Rectal smooth muscle tissue (tissue), 1 donor: ENCODE results near the gene ITPR2.
"Not testable (repeated sequence)": the region's sequence is repeated elsewhere in the genome, so short reads cannot be mapped to it uniquely, and the experiment has no call there.

Experiments
- H3K27ac ChIP-seq: one replicate; pipeline ENCODE4 v1.7.0; 2013; ENCODE audit warnings: low read depth, low read length, inconsistent platforms
- H3K27me3 ChIP-seq: one replicate; pipeline ENCODE4 v1.7.0; 2013; ENCODE audit warnings: low read length; ENCODE audit not compliant: control insufficient read depth, insufficient read depth
- H3K36me3 ChIP-seq: one replicate; pipeline ENCODE4 v1.7.0; 2013; ENCODE audit warnings: low read length; ENCODE audit not compliant: control insufficient read depth, insufficient read depth
- H3K4me1 ChIP-seq: one replicate; pipeline ENCODE4 v1.7.0; 2013; ENCODE audit warnings: low read length; ENCODE audit not compliant: control insufficient read depth, insufficient read depth
- H3K4me3 ChIP-seq: one replicate; pipeline ENCODE4 v1.7.0; 2013; ENCODE audit warnings: low read length
- H3K9ac ChIP-seq: one replicate; pipeline ENCODE4 v1.7.0; 2013; ENCODE audit warnings: low read length

ITPR2 gene

GRCh38 chr12:26845057-26845666 is 12.2 kb upstream of the ITPR2 start:
- no peak overlapping the region for H3K27ac ChIP-seq
- H3K4me1 ChIP-seq = no peaks in the 10 kb centered on the region

GRCh38 chr12:26843311-26843710 is 10.3 kb upstream of the ITPR2 start:
- H3K27me3 ChIP-seq = no peaks in the 10 kb centered on the region
- no peak overlapping the region for H3K4me3 ChIP-seq
- no peaks in the 10 kb centered on the region for H3K36me3 ChIP-seq
- H3K9ac ChIP-seq = no peak overlapping the region
- H3K27ac ChIP-seq = no peak overlapping the region
- H3K4me1 ChIP-seq = no peaks in the 10 kb centered on the region

More at GRCh38 chr12:26845057-26845666, 12.2 kb upstream of the ITPR2 start:
- Histone ChIP-seq H3K36me3 (no peaks in the 10 kb centered on the region), H3K4me3 (no peak overlapping the region), H3K9ac (no peak overlapping the region), H3K27me3 (no peaks in the 10 kb centered on the region)

- no peak overlapping the region for H3K27ac ChIP-seq
Observed at GRCh38 chr12:26841085-26841484, 8.1 kb upstream of the ITPR2 start.

GRCh38 chr12:26839512-26839911 is 6.5 kb upstream of the ITPR2 start:
- H3K9ac ChIP-seq = no peak overlapping the region
- H3K4me1 ChIP-seq = no peaks in the 10 kb centered on the region
- no peaks in the 10 kb centered on the region for H3K27me3 ChIP-seq
- no peak overlapping the region for H3K4me3 ChIP-seq
- no peak overlapping the region for H3K27ac ChIP-seq
- no peaks in the 10 kb centered on the region for H3K36me3 ChIP-seq

More at GRCh38 chr12:26841085-26841484, 8.1 kb upstream of the ITPR2 start:
- Histone ChIP-seq H3K4me3 (no peak overlapping the region), H3K4me1 (no peaks in the 10 kb centered on the region), H3K9ac (no peak overlapping the region), H3K36me3 (no peaks in the 10 kb centered on the region), H3K27me3 (no peaks in the 10 kb centered on the region)

- no peaks in the 10 kb centered on the region for H3K36me3 ChIP-seq
- no peaks in the 10 kb centered on the region for H3K27me3 ChIP-seq
- H3K4me1 ChIP-seq = no peaks in the 10 kb centered on the region
- H3K4me3 ChIP-seq = no peak overlapping the region
- H3K27ac ChIP-seq = no peak overlapping the region
- H3K9ac ChIP-seq = no peak overlapping the region
Observed at GRCh38 chr12:26838888-26839416, 6.0 kb upstream of the ITPR2 start.

- H3K4me3 ChIP-seq = no peak overlapping the region
- H3K36me3 ChIP-seq = no peaks in the 10 kb centered on the region
- no peaks in the 10 kb centered on the region for H3K4me1 ChIP-seq
- H3K9ac ChIP-seq = no peak overlapping the region
- no peak overlapping the region for H3K27ac ChIP-seq
- no peaks in the 10 kb centered on the region for H3K27me3 ChIP-seq
Observed at GRCh38 chr12:26836201-26836600, 3.2 kb upstream of the ITPR2 start.

DNA sequence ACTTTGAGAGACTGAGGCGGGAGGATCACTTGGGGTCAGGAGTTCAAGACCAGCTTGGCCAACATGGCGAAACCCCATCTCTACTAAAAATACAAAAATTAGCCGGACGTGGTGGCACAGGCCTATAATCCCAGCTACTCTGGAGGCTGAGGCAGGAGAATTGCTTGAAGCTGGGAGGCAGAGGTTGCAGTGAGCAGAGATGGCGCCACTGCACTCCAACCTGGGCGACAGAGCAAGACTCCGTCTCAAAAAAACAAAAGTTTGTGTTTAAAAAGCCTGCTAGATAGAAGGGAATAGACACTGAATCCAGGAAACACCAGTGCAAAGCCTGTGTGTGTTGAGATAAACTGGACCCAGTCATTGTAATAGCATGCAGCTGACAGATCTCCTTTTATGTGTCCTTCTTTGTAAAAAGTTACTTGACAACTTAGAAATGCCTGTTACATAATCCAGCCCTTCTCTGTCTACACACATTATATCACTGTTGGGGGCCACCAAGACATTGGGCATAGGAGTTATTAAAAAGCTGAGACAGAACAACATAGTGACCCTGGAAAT is 1.6 kb upstream of the ITPR2 start:
- H3K4me3 ChIP-seq = not testable (repeated sequence)

DNA sequence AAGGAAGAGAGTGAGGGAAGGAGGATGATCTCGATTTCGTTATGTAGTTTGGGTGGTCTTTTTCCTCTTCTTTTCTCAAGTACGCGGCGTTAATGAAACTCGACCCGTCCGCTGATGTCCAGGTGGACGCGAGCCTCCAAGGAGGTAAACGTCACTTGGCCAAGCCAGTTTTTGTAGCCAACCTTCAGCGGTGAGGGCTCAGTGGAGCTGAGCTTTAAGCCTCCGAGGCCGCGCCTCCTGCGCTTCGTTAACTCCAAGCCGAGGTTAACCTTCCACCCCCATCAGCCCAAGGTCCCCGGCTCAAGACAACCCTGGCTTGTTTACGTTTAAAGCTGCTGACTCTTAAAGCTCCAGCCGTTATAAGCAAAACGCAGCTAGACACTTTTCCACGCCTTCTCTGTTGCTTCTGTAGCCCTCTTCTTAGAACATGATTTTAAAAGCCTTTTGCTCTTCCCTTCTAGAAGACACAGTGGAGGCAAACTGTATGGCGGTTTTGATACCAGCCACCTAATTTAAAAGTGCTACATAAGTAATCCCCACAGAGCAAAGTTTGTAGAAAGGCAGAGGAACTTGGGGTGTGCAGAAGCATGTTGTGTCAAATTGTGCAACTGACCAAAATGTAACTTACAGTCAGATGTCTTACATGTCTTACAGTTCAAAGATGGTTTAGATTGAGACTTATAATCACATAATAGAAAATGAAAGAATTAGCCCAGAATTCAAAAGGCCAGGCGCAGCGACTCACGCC is 923 bp upstream of the ITPR2 start:
- H3K4me3 ChIP-seq = peak overlapping the region; percentile 59
- no peaks in the 10 kb centered on the region for H3K4me1 ChIP-seq
- no peaks in the 10 kb centered on the region for H3K27me3 ChIP-seq
- H3K27ac ChIP-seq = peak overlapping the region; percentile 46
- H3K9ac ChIP-seq = no peak overlapping the region
- no peaks in the 10 kb centered on the region for H3K36me3 ChIP-seq

More for the DNA sequence above, 1.6 kb upstream of the ITPR2 start:
- H3K27ac ChIP-seq, H3K9ac ChIP-seq, H3K27me3 ChIP-seq, H3K4me1 ChIP-seq, H3K36me3 ChIP-seq: not testable (repeated sequence)

DNA sequence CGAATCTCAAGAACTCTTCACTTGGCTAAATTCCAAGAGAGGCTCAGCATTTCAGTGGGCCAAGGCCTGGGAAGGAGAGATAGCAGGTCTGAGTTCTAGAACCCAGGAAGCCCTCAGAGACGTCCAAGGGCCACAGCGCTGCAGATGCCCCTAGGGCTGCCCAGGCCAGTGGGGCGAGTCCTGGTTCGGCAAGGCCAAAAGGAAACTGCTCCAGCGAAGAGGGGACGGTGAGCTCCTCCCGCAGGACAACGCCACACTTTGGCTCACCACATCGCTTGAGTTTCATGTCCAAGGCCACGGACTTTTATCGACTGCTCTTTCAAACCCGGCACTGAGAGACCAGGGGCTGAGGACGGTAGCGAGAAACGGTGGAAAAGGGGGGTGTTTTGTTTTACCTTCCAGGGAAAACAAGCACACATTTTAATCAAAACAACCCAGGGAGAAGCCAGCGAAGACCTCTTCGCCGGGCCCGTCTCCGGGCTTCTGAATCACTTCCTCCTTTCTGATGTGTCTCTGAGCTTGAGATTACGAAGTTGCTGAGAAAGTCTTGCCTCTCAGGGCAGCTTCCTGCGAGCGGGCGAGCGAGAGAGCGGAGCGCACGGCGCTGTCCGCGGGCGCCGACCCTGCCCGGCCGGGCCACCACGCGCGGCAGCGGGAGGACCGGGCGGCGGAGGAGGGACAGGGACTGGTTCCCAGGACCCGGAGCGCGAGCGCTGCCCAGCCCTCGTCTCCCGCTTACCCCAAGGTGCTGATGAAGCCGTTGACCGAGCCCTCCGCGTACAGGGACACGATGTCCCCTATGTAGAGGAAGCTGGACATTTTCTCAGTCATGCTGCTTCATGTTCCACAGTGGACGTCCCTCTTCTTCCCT is 808 bp downstream of the ITPR2 start:
- peak overlapping the region; percentile 99 for H3K4me3 ChIP-seq
- peak overlapping the region; percentile 94 for H3K9ac ChIP-seq
- no peaks in the 10 kb centered on the region for H3K27me3 ChIP-seq
- H3K27ac ChIP-seq = peak overlapping the region; percentile 89
- H3K36me3 ChIP-seq = no peaks in the 10 kb centered on the region
- peaks cover 5% of the 10 kb centered on the region for H3K4me1 ChIP-seq

DNA sequence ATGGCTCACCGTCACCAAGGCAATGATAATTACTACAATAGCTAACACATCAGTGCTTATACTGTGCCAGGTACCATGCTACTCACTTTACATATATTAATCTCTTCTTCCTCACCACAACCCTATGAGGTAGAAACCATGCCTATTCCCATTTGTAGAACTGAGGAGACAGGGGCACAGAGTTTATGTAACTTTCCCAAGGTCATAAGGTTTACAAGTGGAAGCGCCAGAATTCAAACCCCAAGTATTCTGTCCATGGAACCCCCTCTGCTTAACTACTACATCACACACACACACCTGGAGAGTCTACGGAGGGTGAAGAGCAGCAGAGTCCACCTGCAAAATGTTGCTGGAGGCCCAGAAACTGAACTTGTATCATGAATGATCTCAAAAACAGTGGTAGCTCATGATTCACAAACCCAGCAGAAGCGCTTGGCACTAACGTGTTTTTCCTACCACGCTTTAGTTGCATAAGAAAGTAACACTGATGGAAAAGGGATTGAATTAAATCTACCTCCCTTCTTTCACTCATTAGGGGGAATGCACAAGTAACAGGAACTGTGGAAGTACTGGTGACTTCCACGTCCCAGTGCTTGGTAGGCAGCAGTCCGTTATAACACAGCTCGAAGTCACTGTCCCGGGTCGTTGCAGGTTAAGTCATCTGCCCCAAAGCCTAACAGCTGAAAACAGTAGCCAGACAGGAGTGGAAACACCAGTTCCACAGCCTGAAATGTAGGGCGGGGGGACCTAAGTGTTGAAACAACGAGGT is 2.0 kb downstream of the ITPR2 start:
- Histone ChIP-seq H3K4me1 (peaks cover 5% of the 10 kb centered on the region), H3K27ac (peak overlapping the region; percentile 23), H3K4me3 (peak overlapping the region; percentile 52), H3K36me3 (no peaks in the 10 kb centered on the region), H3K27me3 (no peaks in the 10 kb centered on the region), H3K9ac (no peak overlapping the region)

DNA sequence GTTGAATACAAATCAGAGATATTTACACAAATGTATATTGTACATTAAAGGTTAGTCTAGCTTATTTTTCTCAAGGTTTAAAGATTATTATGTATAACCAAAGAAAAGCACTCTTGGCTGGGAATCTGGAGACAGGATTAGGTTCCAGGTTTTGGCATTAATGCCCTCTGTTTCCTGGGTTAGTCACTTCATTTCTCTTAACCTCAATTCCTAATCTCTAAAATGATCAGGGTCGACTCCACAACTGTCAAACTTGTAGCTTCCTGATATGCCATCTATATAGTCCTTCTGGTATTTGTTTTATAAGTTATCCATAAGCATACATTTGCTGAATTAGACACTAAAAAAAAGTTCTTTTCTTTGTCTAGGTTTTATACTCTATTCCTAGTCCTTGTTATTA is 2.6 kb downstream of the ITPR2 start:
- Histone ChIP-seq H3K9ac (no peak overlapping the region), H3K27ac (no peak overlapping the region), H3K4me1 (peaks cover 5% of the 10 kb centered on the region), H3K27me3 (no peaks in the 10 kb centered on the region), H3K36me3 (no peaks in the 10 kb centered on the region), H3K4me3 (no peak overlapping the region)
